Measurements from ENCODE around the gene TMEM30B. TPM values are rescaled to one million over a fixed set of nuclear protein-coding genes. Genes with fewer than 3 reads are reported as not detected.

Gene TMEM30B
- total and polyA plus RNA-seq, 2 of the 13 experiments (the other 11 are each of a cell fraction or from before 2014, with no cell fraction given) = not detected

- BruUV-seq (replicated peaks) = no TSS peak
- Histone ChIP-seq H3K9me3 (ENCODE audit: low read length) (no peaks in the 10 kb centered on the region), H3K27ac (ENCODE audit: extremely low read length, insufficient read depth, low read length) (no peak overlapping the region), H3K36me3 (replicated peaks in 1 of 2; ENCODE audit: control insufficient read depth in 1 of 2, insufficient read depth in 2 of 2, low read length in 2 of 2) (no peaks in the 10 kb centered on the region), H2AFZ (ENCODE audit: low read length) (no peak overlapping the region), H3K79me2 (ENCODE audit: insufficient read depth, low read length) (no peaks in the 10 kb centered on the region), H3K27me3 (ENCODE audit: control insufficient read depth in 1 of 2, insufficient read depth in 2 of 2, low read length in 2 of 2) (peaks cover 0 to 17% of the 10 kb centered on the region in 2 experiments; a peak in 2 of 5 replicates), H3K4me2 (ENCODE audit: low read depth, low read length) (peak overlapping the region; percentile 71), H3K9ac (ENCODE audit: insufficient read depth, low read depth, low read length) (0 out of 2 replicates have a peak overlapping the region, but pooled peaks have one; percentile 8), H3K4me3 (replicated peaks in 1 of 3; ENCODE audit: insufficient read depth in 1 of 3, low read depth in 2 of 3, low read length in 3 of 3) (peak overlapping the region; percentile 40 to 69 (median 50); a peak in 4 of 6 replicates), H3K4me1 (ENCODE audit: insufficient read depth, low read length) (no peaks in the 10 kb centered on the region), H4K20me1 (ENCODE audit: insufficient read depth, low read length) (no peaks in the 10 kb centered on the region)
- no peak for DNase-seq (ENCODE audit: low spot score)
- ChIA-PET POLR2A (no interaction called here), CTCF (ENCODE audit: low intra/inter-chr PET ratio, low total read pairs) (no interaction called here)
- intact Hi-C loops (cut with micrococcal nuclease; ENCODE audit: unreplicated experiment) = no loop called here
- FAIRE-seq = no peak
- in situ Hi-C loops (cut with HindIII; ENCODE audit: extremely low pct_ligation_motif_present, low pct_unique_long_range_greater_than_20kb) = no loop called here
- peak; percentile 35; the same call in 2 of the 3 replicates for ATAC-seq
- TF ChIP-seq THYN1 (CRISPR knock-in tag; IDR thresholded peaks at IDR 0.05; ENCODE audit: borderline replicate concordance, low read depth) = no peak
- TF ChIP-seq ZNF580 (CRISPR knock-in tag; IDR thresholded peaks at IDR 0.05; ENCODE audit: borderline replicate concordance, low read depth) = no peak
- no peak for TF ChIP-seq NRL (CRISPR knock-in tag; IDR thresholded peaks at IDR 0.05; ENCODE audit: borderline replicate concordance)
- no peak for TF ChIP-seq SIX1 (CRISPR knock-in tag; IDR thresholded peaks at IDR 0.05; ENCODE audit: borderline replicate concordance)
- no peak for TF ChIP-seq SOX5 (CRISPR knock-in tag; IDR thresholded peaks at IDR 0.05; ENCODE audit: borderline replicate concordance)
- TF ChIP-seq ZNF589 (CRISPR knock-in tag; conservative IDR thresholded peaks at IDR 0.05) = no peak
- no peak for TF ChIP-seq ZMYM4 (CRISPR knock-in tag; IDR thresholded peaks at IDR 0.05)
- no peak for TF ChIP-seq ZNF646 (CRISPR knock-in tag; IDR thresholded peaks at IDR 0.05)
- TF ChIP-seq ZNF280D (CRISPR knock-in tag; IDR thresholded peaks at IDR 0.05) = no peak
- TF ChIP-seq KDM1A (CRISPR knock-in tag; IDR thresholded peaks at IDR 0.05) = no peak
- TF ChIP-seq ZNF557 (CRISPR knock-in tag; IDR thresholded peaks at IDR 0.05) = no peak
- TF ChIP-seq ZNF101 (CRISPR knock-in tag; IDR thresholded peaks at IDR 0.05; ENCODE audit: borderline replicate concordance, low read depth) = no peak
- WGBS (ENCODE audit: low lambda C conversion rate) = 56% methylated on average over 26 of the region's 29 CpGs
These were observed 39.8 kb upstream of the TMEM30B start for GRCh38 chr14:61320806-61321384.

All from HepG2 (cell line).